SK-N-SH (cell line): Measurements from ENCODE around the gene ZNF384. TPM values are rescaled to one million over a fixed set of nuclear protein-coding genes. Genes with fewer than 3 reads are reported as not detected.

ENCODE experiments used
- CTCF ChIA-PET: fragments of 300-600, 350-600 bp; formaldehyde crosslinking; extraction: SDS; loops from one replicate; lab custom pipeline; 2021; lab: Yijun Ruan, JAX
- POLR2A ChIA-PET: fragments of 350-600 bp; sonication (Branson Sonifier 250); formaldehyde crosslinking; extraction: SDS; loops from one replicate; lab custom pipeline; 2020; ENCODE audit warnings: antibody characterized with exemption, inconsistent platforms; lab: Yijun Ruan, JAX
- DNase-seq: peaks from one replicate; pipeline ENCODE4 v3.0.0; 2012
- H2AFZ ChIP-seq: fragments of 200-600 bp; sonication (generic); 2 replicates; pipeline ENCODE4 v1.8.1; 2016; ENCODE audit warnings: antibody characterized with exemption, mild to moderate bottlenecking, low read depth
- H3F3A ChIP-seq: fragments of 200-600 bp; sonication (generic); replicated peaks from 2 replicates; pipeline ENCODE3; 2016; ENCODE audit warnings: antibody characterized with exemption, mild to moderate bottlenecking; ENCODE audit not compliant: insufficient read depth
- H3K27ac ChIP-seq, 2 experiments: fragments of 200-500 bp in 1 of 2; fragments of 200-600 bp in 1 of 2; sonication (Bioruptor generic) in 1 of 2; sonication (generic), shearing (Covaris generic) in 1 of 2; 2 replicates each; pipeline versions ENCODE4 v1.5.1 to v1.6.1; 2014 to 2016; ENCODE audit warnings: low read depth in 2 of 2, inconsistent platforms in 1 of 2, low read length in 1 of 2, mild to moderate bottlenecking in 1 of 2, mixed read lengths in 1 of 2
- H3K27me3 ChIP-seq: fragments of 200-600 bp; sonication (generic), shearing (Covaris generic); 2 replicates; pipeline ENCODE4 v1.6.1; 2016; ENCODE audit warnings: mixed run types; ENCODE audit not compliant: insufficient read depth
- H3K36me3 ChIP-seq, 2 experiments: fragments of 200-500 bp in 1 of 2; fragments of 200-600 bp in 1 of 2; sonication (Bioruptor generic) in 1 of 2; sonication (generic) in 1 of 2; replicated peaks in 1 of 2; 2 replicates each; pipeline versions ENCODE3 to v1.5.1; 2014 to 2016; ENCODE audit warnings: low read length in 1 of 2, mild to moderate bottlenecking in 1 of 2; ENCODE audit not compliant: insufficient read depth in 2 of 2, control insufficient read depth in 1 of 2
- H3K4me1 ChIP-seq, 2 experiments: fragments of 200-500 bp in 1 of 2; fragments of 200-600 bp in 1 of 2; sonication (Bioruptor generic) in 1 of 2; sonication (generic), shearing (Covaris generic) in 1 of 2; 2 replicates each; pipeline versions ENCODE4 v1.5.1 to v1.6.1; 2014 to 2016; ENCODE audit warnings: low read depth in 1 of 2, low read length in 1 of 2, mixed run types in 1 of 2; ENCODE audit not compliant: insufficient read depth in 2 of 2, control insufficient read depth in 1 of 2
- H3K4me2 ChIP-seq: fragments of 200-600 bp; sonication (generic), shearing (Covaris generic); 2 replicates; pipeline ENCODE4 v1.6.1; 2017; ENCODE audit warnings: mixed run types
- H3K4me3 ChIP-seq, 2 experiments: fragments of 200-500 bp in 1 of 2; fragments of 200-600 bp in 1 of 2; sonication (Bioruptor generic) in 1 of 2; sonication (generic), shearing (Covaris generic) in 1 of 2; 2 replicates each; pipeline versions ENCODE4 v1.5.1 to v1.8.1; 2014 to 2016; ENCODE audit warnings: low read depth in 2 of 2, inconsistent platforms in 1 of 2, low read length in 1 of 2, mild to moderate bottlenecking in 1 of 2, mixed read lengths in 1 of 2, moderate library complexity in 1 of 2
- H3K79me2 ChIP-seq: fragments of 200-600 bp; sonication (generic); 2 replicates; pipeline ENCODE4 v1.8.1; 2017; ENCODE audit warnings: mild to moderate bottlenecking; ENCODE audit not compliant: insufficient read depth
- H3K9ac ChIP-seq: fragments of 200-600 bp; sonication (generic); 2 replicates; pipeline ENCODE4 v1.6.1; 2017; ENCODE audit warnings: mixed run types
- H3K9me2 ChIP-seq: fragments of 200-600 bp; sonication (generic); 2 replicates; pipeline ENCODE4 v1.6.1; 2017; ENCODE audit warnings: mixed run types
- H3K9me3 ChIP-seq: fragments of 200-600 bp; sonication (generic); 2 replicates; pipeline ENCODE4 v1.6.1; 2017; ENCODE audit warnings: mixed run types, mild to moderate bottlenecking, moderate library complexity
- H4K20me1 ChIP-seq: fragments of 200-600 bp; sonication (generic); 2 replicates; pipeline ENCODE4 v1.6.1; 2017; ENCODE audit warnings: mild to moderate bottlenecking, mixed run types; ENCODE audit not compliant: insufficient read depth
- EZH2phosphoT487 ChIP-seq: fragments of 200-600 bp; sonication (generic); IDR thresholded peaks from 2 replicates; pipeline ENCODE4 v1.6.1; 2017; ENCODE audit warnings: low read depth, mixed run types, mild to moderate bottlenecking, antibody characterized with exemption, moderate library complexity, borderline replicate concordance
- FOXM1 ChIP-seq: IDR thresholded peaks from 2 replicates; pipeline ENCODE4 v1.4.0; 2012; ENCODE audit warnings: low read depth, mild to moderate bottlenecking
- GABPA ChIP-seq: IDR thresholded peaks from 2 replicates; pipeline ENCODE4 v1.4.0; 2012; ENCODE audit warnings: low read depth, mild to moderate bottlenecking
- GATA2 ChIP-seq: sonication (generic); formaldehyde crosslinking; IDR thresholded peaks from 2 replicates; pipeline ENCODE4 v1.5.0; 2020; ENCODE audit warnings: mild to moderate bottlenecking, missing genetic modification reagents
- NFIC ChIP-seq: IDR thresholded peaks from 2 replicates; pipeline ENCODE4 v1.4.0; 2012; ENCODE audit warnings: borderline replicate concordance
- NRF1 ChIP-seq: IDR thresholded peaks from 2 replicates; pipeline ENCODE4 v1.6.1; 2012; ENCODE audit warnings: low read depth, mild to moderate bottlenecking, low read length
- RCOR1 ChIP-seq: fragments of 150-350 bp; IDR thresholded peaks from 2 replicates; pipeline ENCODE4 v1.6.1; 2017; ENCODE audit warnings: antibody characterized with exemption, low read length
- RXRA ChIP-seq: IDR thresholded peaks from 2 replicates; pipeline ENCODE4 v1.4.0; 2012; ENCODE audit warnings: low read depth, mild to moderate bottlenecking, borderline replicate concordance
- TAF1 ChIP-seq: IDR thresholded peaks from 2 replicates; pipeline ENCODE4 v1.6.1; 2012; ENCODE audit warnings: low read depth, mild to moderate bottlenecking, low read length, moderate library complexity, borderline replicate concordance
- TCF12 ChIP-seq: IDR thresholded peaks from 2 replicates; pipeline ENCODE4 v1.4.0; 2012
- YY1 ChIP-seq: IDR thresholded peaks from 2 replicates; pipeline ENCODE4 v1.4.0; 2012; ENCODE audit warnings: low read depth, mild to moderate bottlenecking
- WGBS: methylation state at CpG from one replicate; pipeline ENCODE4 v1.1.6; 2017; ENCODE audit warnings: low lambda C conversion rate; 5-methylcytosine and 5-hydroxymethylcytosine counted together
- polyA plus RNA-seq, 3 experiments: library from polyadenylated mRNA; depleted of rRNA; stranded (reverse); fragments of >200 nt; gene quantifications; 2 replicates each; pipeline ENCODE4 v1.2.3, GENCODE V29; 2012
- TF ChIP-seq, protein P1 (sequence below): fragments of 200-600 bp; sonication (generic); IDR thresholded peaks from 2 replicates; pipeline ENCODE4 v1.6.1; 2017; ENCODE audit warnings: antibody characterized with exemption, mild to moderate bottlenecking, moderate library complexity
- TF ChIP-seq, protein P2 (sequence below): IDR thresholded peaks from 2 replicates; pipeline ENCODE4 v1.6.1; 2012; ENCODE audit warnings: mild to moderate bottlenecking, low read depth, low read length, moderate library complexity
- TF ChIP-seq, protein P3 (sequence below): IDR thresholded peaks from 2 replicates; pipeline ENCODE4 v1.4.0; 2012; ENCODE audit warnings: low read depth, borderline replicate concordance
- TF ChIP-seq, protein P4 (sequence below): fragments of 150-350 bp; IDR thresholded peaks from 2 replicates; pipeline ENCODE4 v1.6.1; 2017; ENCODE audit warnings: antibody characterized with exemption, low read length, low read depth, borderline replicate concordance

Gene ZNF384
- polyA plus RNA-seq, 1 of the 3 experiments (the other 2 are of a cell fraction): 64.9 TPM

DNA sequence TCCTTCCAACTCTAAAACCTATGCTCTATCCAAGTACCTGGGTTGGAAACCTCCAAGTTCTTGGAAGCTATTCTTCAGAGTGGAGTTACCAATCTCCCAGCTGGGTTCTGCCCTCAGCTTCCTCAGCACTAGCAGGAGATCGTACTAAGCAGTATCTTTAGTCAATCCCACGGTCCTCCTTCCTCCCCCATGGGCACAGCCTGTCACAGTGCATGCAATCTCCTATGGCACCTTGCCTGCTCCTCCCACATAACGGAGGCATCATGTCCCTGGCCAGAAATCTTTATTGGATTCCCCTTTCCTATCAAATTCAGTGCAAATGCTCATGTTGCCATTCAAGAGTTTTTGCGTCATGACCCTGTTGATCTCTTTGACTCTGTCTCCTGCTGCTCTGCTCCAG lies 48.0 kb downstream of the ZNF384 start (continued):
- TF ChIP-seq, protein P1, sequence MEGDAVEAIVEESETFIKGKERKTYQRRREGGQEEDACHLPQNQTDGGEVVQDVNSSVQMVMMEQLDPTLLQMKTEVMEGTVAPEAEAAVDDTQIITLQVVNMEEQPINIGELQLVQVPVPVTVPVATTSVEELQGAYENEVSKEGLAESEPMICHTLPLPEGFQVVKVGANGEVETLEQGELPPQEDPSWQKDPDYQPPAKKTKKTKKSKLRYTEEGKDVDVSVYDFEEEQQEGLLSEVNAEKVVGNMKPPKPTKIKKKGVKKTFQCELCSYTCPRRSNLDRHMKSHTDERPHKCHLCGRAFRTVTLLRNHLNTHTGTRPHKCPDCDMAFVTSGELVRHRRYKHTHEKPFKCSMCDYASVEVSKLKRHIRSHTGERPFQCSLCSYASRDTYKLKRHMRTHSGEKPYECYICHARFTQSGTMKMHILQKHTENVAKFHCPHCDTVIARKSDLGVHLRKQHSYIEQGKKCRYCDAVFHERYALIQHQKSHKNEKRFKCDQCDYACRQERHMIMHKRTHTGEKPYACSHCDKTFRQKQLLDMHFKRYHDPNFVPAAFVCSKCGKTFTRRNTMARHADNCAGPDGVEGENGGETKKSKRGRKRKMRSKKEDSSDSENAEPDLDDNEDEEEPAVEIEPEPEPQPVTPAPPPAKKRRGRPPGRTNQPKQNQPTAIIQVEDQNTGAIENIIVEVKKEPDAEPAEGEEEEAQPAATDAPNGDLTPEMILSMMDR: no peak
- TF ChIP-seq NRF1 (no peak), FOXM1 (no peak), EZH2phosphoT487 (no peak), GATA2 (CRISPR knock-in tag) (no peak), RXRA (no peak), GABPA (no peak), TCF12 (no peak)
- TF ChIP-seq, protein P2, sequence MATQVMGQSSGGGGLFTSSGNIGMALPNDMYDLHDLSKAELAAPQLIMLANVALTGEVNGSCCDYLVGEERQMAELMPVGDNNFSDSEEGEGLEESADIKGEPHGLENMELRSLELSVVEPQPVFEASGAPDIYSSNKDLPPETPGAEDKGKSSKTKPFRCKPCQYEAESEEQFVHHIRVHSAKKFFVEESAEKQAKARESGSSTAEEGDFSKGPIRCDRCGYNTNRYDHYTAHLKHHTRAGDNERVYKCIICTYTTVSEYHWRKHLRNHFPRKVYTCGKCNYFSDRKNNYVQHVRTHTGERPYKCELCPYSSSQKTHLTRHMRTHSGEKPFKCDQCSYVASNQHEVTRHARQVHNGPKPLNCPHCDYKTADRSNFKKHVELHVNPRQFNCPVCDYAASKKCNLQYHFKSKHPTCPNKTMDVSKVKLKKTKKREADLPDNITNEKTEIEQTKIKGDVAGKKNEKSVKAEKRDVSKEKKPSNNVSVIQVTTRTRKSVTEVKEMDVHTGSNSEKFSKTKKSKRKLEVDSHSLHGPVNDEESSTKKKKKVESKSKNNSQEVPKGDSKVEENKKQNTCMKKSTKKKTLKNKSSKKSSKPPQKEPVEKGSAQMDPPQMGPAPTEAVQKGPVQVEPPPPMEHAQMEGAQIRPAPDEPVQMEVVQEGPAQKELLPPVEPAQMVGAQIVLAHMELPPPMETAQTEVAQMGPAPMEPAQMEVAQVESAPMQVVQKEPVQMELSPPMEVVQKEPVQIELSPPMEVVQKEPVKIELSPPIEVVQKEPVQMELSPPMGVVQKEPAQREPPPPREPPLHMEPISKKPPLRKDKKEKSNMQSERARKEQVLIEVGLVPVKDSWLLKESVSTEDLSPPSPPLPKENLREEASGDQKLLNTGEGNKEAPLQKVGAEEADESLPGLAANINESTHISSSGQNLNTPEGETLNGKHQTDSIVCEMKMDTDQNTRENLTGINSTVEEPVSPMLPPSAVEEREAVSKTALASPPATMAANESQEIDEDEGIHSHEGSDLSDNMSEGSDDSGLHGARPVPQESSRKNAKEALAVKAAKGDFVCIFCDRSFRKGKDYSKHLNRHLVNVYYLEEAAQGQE: no peak
- TF ChIP-seq, protein P3, sequence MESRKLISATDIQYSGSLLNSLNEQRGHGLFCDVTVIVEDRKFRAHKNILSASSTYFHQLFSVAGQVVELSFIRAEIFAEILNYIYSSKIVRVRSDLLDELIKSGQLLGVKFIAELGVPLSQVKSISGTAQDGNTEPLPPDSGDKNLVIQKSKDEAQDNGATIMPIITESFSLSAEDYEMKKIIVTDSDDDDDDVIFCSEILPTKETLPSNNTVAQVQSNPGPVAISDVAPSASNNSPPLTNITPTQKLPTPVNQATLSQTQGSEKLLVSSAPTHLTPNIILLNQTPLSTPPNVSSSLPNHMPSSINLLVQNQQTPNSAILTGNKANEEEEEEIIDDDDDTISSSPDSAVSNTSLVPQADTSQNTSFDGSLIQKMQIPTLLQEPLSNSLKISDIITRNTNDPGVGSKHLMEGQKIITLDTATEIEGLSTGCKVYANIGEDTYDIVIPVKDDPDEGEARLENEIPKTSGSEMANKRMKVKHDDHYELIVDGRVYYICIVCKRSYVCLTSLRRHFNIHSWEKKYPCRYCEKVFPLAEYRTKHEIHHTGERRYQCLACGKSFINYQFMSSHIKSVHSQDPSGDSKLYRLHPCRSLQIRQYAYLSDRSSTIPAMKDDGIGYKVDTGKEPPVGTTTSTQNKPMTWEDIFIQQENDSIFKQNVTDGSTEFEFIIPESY: no peak

DNA sequence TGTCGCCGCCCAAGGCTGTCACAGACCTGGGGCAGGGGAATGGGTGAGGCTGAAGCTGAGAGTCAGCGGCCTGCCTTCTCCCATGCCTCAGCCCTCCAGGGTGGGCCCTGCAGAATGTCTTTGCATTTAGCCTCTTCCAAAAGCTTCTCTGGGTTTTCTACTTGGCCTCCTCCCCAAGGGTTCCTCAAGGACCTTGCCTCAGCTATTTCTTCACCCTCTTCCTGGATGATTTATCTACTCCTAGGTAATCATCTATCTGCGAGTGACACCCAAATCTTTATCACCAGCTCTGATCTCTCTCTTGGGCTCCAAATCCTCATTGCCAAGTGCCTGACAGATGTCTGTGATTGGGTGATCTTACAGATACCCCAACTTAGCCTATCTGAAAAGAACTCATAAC lies 48.7 kb downstream of the ZNF384 start:
- DNase-seq: no peak
- Histone ChIP-seq H3K4me3 (no peak overlapping the region), H3K9me2 (no peaks in the 10 kb centered on the region), H3K9me3 (no peaks in the 10 kb centered on the region), H3K4me1 (peaks cover 0 to 11% of the 10 kb centered on the region in 2 experiments; a peak in 1 of 4 replicates), H3K4me2 (no peak overlapping the region), H3K9ac (no peak overlapping the region), H3K27ac (no peak overlapping the region), H3K79me2 (no peaks in the 10 kb centered on the region), H3K36me3 (no peaks in the 10 kb centered on the region), H4K20me1 (no peaks in the 10 kb centered on the region), H3F3A (no peaks in the 10 kb centered on the region), H3K27me3 (no peaks in the 10 kb centered on the region), H2AFZ (no peak overlapping the region)
- WGBS: 94% methylated on average over 2 of the region's 4 CpGs
- ChIA-PET CTCF (interaction anchor here (0.6 to 2.2 kb wide), 4 partner anchors 16 to 113 kb away, joined by 3 to 5 read pairs (median 3); partner anchors contain the start of gene MLF2), POLR2A (interaction anchor here (0.6 kb wide), 1 partner anchor 1095 kb away, joined by 5 read pairs; no protein-coding TSS in a partner anchor)
- no peak for TF ChIP-seq GATA2 (CRISPR knock-in tag)
- TF ChIP-seq RXRA: no peak
- no peak for TF ChIP-seq NFIC
- no peak for TF ChIP-seq YY1
- no peak for TF ChIP-seq EZH2phosphoT487
- TF ChIP-seq, protein P4, sequence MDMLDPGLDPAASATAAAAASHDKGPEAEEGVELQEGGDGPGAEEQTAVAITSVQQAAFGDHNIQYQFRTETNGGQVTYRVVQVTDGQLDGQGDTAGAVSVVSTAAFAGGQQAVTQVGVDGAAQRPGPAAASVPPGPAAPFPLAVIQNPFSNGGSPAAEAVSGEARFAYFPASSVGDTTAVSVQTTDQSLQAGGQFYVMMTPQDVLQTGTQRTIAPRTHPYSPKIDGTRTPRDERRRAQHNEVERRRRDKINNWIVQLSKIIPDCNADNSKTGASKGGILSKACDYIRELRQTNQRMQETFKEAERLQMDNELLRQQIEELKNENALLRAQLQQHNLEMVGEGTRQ: no peak
- TF ChIP-seq, protein P2: no peak
- no peak for TF ChIP-seq TAF1
- TF ChIP-seq, protein P1: no peak
- no peak for TF ChIP-seq RCOR1
